GM18499 (cell line): ENCODE data around the gene RNASEH2B.

Experiments
- ATAC-seq: cut with Tn5 transposase; IDR thresholded peaks from one replicate; pipeline ENCODE4 v1.9.1; 2021; ENCODE audit warnings: moderate number of reproducible peaks; ENCODE audit not compliant: insufficient read depth, unreplicated experiment

The RNASEH2B gene

DNA sequence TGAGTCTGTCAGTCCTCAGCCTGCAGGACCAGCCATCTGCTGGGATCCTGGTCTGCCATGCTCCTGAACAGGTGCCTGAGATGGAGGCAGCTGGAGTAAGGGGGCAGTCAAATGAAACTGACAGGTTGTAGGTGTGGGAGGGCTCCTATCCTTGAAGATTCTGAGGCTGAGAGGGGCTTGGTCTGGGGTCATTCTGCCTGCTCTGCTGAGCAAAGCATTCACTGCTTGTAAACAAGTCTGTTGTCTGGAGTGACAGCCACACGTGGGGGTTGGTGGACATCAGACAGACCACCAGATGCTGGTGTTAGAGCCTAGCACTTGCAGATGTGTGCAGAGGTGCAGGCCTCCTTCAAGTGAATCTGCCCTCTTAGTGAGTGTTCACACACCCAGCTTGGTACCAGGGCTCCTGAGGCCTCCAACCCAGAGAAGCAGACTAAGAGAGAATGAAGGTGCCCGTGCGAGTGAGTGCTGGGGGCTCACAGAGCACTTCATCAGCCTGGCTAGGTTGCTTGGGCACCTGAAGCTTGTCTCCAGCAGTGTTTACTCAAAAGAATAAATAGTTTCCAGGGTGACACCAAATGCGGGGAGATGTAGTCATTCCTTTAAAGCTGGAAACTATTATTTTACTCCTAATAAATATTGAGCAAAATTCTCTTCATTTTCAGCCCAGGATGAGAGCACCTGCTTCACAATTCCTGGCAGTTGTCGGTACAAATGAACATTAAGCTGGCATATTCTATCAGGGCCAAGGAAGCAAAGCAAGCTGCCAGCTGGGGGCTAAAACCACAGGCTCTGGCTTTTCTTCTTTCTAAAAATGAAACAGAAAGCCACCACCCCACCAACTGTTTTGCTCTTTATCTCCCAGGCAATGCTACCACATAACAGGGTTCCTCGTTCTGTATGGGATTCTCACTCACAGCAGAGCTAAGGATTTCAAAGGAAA is 82.3 kb downstream of the RNASEH2B start:
- peak; percentile 57 for ATAC-seq

DNA sequence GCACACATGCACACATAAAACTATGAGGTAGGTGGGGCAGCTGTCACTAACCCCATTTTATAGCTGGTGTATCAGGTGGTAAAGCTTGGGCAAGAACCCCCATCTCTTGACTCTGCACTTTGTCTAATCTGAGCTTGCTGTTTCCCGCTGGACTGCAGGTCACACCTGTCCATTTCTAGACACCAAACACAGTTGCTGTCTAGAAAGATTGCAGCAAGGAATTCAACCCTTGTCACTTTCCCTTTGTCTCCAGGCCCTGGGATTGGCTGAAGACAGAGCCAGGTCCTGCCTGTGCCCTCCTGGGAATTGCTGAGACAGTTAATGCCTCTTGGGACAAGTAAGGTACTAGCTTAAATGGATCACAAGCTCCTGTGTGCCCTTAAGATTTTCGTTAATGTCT is 83.8 kb downstream of the RNASEH2B start:
- ATAC-seq: no peak

DNA sequence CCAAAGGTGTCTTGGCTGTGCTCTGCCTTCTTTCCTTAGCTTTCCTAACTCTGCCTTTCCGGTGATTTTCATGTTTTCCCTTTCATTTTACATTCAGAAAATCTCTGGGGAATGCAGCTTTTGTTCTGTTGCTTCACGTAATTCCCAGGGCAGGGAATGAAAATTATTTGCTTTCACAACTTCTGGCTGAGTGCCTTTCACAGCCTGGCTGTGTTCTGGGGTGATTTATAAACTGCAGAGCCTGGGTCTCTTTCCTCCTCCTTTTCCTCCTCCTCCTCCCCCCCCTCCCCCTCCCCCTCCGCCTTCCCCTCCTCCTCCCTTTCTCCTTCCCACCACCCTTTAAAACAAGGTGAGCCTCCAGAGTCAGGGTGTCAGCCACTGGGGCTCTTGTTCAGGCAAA is 84.3 kb downstream of the RNASEH2B start:
- ATAC-seq: no peak

DNA sequence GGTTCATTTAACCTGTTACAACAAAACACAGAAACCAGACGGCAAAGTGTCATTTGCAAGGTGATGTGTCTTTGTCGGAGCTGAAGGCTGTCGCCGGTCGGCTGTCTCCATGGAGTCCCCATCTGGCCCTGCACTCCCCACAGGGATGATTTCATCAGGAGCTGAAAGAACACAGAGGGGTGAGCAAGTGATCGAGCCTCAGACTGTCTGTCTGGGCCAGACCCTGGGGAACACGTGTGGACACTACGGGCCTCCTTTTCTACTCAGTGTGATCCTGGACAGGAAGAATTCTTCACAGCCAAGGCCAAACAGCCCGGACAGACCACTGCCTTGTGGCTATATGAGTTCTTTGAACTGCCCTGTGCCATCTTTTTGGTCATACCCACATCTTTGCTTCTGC is 85.1 kb downstream of the RNASEH2B start:
- ATAC-seq: no peak

DNA sequence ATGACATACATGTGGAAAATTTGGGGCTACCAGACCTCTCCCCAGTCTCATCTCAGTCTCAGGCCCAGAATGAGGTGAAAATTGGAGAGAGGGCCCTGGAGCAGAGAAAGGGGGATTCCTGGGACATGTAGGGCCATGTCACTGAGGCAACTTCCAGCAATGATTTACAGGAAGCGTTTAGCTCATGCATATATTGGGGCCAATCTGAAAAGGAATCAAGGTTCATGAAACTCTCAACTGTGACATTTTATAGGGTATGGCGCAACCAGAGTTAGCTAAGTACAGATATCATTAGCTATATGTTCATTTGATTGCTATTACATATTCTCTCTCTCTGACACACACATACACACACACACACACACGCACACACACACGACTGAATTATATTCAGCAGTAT is 86.3 kb downstream of the RNASEH2B start:
- ATAC-seq: no peak

DNA sequence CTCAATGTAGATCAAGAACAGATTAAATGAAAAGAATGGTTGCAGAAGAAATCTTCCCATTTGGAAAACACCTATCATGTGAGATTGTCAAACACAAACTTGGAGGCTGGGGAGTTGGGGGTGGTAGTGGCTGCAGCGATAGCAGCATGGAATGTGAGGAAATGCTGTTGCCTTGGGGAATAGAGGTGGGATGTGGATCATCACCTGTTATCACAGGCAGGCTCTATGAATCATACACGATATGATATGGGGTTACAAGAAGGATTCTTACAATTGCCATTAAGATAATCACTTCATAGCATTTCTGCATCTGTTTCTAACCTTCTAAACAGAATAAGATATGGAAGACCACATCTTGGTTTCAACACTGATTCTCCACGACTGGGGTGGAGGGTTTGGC is 88.7 kb downstream of the RNASEH2B start:
- ATAC-seq: no peak

DNA sequence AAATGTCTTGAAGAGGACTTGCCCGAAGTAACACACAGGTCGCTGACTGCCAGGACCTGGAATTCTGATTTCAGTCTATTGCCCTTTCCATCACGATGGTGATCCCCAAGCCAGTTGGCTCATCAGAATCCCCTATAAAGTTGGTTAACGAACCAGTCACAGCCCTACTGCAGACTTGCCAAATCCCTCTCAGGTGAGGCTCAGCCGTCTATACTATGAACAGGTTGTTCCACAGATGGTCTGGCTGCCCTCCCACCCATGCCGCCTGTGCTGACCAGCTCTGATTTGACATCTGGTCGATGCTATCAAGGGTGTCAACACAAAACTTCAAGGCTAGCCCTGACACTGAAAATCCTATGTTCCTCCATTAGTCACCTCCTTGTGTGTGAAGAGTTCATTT is 90.0 kb downstream of the RNASEH2B start:
- ATAC-seq: no peak

DNA sequence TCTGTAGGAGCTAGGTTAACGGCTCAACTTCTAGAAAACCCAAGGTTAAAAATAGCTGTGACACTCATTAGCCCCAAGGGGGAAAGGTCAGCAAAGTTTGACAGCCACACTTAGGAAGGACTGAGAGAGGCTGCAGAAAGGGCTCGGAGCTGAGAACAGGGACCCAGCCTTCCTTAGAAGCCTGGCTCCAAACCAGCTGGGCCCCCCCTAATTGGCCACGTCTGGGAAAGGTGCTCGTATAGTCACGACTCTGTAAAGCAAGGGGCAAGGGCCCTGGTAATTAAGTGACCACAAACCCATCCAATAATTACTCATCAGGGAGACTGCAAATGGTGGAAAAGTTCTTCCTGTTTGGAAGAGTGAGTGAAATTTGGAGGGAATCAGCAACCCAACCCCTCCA is 90.5 kb downstream of the RNASEH2B start:
- ATAC-seq: no peak

DNA sequence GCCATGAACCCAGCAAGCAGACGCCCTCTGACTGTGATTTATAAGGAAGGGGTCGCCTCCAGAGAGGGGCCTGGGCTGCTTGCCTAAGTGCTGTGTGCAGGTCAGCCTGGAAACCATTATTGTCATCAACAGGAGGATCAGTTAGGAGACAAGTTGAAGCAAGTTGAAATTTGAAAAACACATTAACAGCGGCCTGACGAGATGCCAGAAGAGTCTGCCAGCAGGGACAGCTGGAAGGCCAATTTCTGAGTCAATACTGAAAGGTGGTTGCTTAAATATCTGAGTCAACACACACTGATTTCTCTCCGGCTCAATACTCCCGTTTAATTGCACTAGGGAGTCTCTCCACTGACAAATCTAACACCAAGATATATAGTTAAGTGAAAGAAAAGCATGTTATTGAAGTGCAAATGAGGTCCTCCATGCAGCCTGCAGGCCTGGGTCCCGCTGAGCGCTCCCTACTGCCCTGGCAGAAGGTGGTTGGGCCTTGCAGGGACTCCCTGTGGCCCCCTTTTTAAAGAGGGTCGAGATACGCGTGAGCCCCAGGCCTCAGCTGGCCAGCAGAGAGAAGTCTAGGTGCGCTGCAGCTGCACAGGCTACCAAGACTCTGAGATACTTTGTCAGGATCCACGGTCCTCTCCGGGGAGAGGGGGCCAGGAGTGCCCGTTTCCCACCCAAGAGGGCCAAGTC is 91.1 kb downstream of the RNASEH2B start:
- ATAC-seq: no peak

DNA sequence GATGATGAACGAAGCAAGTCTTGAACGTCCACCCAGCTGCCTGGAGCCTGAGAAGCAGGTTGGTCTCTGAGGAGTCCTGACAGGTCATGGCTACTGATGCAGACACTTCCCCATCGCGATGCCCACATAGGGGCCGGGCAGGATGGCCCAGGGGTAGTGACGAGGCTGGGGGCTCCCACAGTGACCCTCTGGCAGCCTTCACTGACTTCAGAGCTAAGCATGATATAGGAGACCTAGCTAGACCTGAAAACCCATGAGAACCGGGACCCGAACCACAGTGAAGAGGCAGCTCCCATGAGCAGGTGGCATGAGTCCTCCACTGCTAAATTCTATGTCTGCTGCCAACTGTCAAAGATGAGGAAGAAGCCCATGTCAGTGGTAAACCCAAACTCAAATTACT is 91.7 kb downstream of the RNASEH2B start:
- no peak for ATAC-seq

DNA sequence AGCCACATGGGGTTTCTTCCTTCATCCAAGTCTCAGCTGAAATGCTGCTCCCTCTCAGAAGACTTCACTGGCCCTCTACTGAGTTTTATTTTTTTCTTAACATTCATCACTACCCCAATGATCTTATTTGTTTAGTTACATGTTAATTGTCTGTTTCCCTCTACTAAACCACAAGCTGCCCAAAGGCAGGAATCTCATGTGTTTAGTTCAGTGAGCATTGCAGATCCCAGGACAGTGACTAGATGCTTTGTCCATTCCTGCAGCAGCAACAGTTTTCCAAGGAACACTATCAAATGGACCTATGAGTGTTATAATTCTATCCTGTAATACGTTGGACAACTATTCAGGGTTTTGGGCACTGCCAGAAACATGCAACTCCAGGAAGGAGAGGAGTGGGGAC is 93.1 kb downstream of the RNASEH2B start:
- ATAC-seq: no peak

DNA sequence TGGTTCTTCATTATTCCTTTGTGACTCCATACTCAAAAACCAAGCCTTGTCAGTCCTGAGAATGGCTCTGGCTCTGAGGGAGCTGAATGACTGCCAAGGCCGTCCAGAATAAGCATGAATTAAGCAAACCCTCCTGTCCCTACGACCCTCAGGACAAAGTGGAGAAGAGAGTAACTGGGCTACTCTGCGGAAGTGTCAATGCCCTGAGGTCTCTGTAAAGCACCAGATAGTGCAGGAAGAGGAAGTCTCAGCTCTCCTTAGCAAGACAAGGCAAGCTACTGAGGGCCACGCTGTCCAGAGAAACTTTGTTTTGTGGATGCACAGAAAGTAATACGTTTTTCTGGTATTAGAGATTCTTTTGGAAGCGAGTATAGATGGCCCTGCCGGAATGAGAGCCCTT is 94.1 kb downstream of the RNASEH2B start:
- ATAC-seq: no peak

DNA sequence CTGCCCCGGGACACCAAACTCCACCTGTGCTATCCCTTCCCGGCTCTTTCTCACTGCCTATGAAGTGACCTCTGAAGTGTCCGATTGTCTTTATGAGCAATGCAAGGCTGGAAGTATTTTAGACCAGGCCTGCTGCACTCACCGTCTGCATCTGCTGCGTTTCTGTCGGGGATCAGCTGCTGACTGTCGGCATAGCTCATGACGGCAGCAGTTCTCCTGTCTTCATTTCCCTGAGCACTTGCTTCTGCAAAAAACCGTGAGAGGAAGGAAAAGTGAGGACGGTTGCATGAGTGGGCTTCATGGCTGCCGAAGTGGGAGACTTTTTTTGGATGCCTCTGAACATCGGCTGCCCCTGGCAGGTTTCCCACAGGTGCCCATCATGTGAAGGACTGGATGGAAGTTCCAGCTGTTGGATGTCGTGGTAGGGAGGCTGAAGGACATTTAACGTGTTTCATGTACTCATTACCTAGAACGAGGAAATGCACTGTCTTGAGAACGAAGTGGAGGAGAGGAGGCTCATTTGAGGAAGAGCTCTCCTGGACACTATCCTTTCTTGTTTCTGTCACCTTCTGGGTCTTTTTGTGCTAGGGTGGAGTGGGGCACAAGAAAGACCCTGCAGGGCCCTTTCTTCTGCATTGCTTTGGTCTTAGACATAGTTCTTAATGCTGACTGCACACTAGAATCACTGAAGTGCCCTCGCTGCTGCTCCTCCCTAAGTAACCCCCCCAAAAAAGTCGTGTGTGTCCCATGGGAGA is 94.7 kb downstream of the RNASEH2B start:
- ATAC-seq: no peak

DNA sequence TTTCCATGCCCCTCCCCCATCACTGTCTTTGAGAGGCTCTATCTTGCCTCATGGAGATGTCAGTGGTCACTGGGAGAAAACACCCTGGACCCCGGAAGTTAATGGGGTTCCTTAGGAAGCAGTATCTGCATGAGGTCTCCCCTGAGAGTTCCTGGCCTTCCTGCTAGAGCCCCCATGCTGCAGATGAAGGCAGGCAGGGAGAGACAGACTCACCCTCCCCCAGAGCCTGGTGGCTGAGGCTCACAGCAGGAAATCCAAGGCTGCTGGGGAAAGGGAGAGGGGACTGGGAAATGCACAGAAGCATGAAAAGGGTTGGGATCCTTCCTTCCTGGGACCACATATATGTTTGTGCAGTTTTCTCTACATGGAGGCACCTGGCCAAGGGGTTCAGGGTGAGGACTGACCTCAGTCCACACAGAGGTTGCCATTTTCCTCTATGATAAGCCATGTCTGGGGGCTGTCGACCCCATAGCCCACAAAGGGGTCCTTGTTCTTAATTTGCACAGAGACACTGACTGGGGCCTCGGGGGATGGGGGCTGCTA is 95.4 kb downstream of the RNASEH2B start:
- no peak for ATAC-seq

DNA sequence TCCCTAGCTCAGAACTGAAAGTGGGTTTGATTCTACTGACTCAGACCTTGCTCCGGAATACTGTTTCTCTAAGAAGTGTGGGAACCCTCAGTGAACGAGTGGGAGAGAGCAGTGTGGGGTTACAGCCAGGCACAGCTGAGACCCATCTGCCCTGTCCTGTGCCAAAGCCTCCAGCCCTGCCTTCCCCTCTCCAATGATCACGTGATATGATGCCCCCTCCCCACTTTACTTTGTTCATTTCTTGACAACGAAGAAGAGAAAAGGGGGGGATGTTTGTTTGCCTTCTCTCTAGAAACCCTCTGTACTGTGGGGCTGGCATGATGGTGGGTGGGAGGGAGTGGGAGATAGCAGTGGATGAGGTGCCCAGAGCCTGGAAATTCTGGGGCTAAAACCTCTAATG is 96.0 kb downstream of the RNASEH2B start:
- ATAC-seq: no peak
